ENCODE data around the gene CPD. TPM values are rescaled to one million over a fixed set of nuclear protein-coding genes. Genes with fewer than 3 reads are reported as not detected.

Gene CPD
- total and polyA plus RNA-seq, 2 of the 13 experiments (the other 11 are each of a cell fraction or from before 2014, with no cell fraction given), result 46.1 to 72.3 TPM

GRCh38 chr17:30345527-30346075 lies 33.1 kb upstream of the CPD start (continued):
- TF ChIP-seq, protein P1, sequence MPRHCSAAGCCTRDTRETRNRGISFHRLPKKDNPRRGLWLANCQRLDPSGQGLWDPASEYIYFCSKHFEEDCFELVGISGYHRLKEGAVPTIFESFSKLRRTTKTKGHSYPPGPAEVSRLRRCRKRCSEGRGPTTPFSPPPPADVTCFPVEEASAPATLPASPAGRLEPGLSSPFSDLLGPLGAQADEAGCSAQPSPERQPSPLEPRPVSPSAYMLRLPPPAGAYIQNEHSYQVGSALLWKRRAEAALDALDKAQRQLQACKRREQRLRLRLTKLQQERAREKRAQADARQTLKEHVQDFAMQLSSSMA (CRISPR knock-in tag; IDR thresholded peaks at IDR 0.05), result no peak
- no peak for TF ChIP-seq CCAR2 (optimal IDR thresholded peaks at IDR 0.05; ENCODE audit: low read depth, low read length)
- TF ChIP-seq, protein P2, sequence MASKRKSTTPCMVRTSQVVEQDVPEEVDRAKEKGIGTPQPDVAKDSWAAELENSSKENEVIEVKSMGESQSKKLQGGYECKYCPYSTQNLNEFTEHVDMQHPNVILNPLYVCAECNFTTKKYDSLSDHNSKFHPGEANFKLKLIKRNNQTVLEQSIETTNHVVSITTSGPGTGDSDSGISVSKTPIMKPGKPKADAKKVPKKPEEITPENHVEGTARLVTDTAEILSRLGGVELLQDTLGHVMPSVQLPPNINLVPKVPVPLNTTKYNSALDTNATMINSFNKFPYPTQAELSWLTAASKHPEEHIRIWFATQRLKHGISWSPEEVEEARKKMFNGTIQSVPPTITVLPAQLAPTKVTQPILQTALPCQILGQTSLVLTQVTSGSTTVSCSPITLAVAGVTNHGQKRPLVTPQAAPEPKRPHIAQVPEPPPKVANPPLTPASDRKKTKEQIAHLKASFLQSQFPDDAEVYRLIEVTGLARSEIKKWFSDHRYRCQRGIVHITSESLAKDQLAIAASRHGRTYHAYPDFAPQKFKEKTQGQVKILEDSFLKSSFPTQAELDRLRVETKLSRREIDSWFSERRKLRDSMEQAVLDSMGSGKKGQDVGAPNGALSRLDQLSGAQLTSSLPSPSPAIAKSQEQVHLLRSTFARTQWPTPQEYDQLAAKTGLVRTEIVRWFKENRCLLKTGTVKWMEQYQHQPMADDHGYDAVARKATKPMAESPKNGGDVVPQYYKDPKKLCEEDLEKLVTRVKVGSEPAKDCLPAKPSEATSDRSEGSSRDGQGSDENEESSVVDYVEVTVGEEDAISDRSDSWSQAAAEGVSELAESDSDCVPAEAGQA (IDR thresholded peaks at IDR 0.05; ENCODE audit: low read depth), result no peak
- TF ChIP-seq, protein P2 (CRISPR knock-in tag; IDR thresholded peaks at IDR 0.05; ENCODE audit: borderline replicate concordance), result no peak
- no peak for TF ChIP-seq NFE2L1 (CRISPR knock-in tag; IDR thresholded peaks at IDR 0.05; ENCODE audit: borderline replicate concordance)
- TF ChIP-seq FOSL2 (CRISPR knock-in tag; IDR thresholded peaks at IDR 0.05), result peak; percentile 89
- TF ChIP-seq TBX2 (CRISPR knock-in tag; IDR thresholded peaks at IDR 0.05; ENCODE audit: borderline replicate concordance), result no peak
- TF ChIP-seq POLR2AphosphoS5 (IDR thresholded peaks at IDR 0.05; ENCODE audit: low read depth, low read length), result peak; percentile 89
- no peak for TF ChIP-seq RARG (CRISPR knock-in tag; IDR thresholded peaks at IDR 0.05; ENCODE audit: low read depth)
- no peak for TF ChIP-seq ZNF446 (CRISPR knock-in tag; IDR thresholded peaks at IDR 0.05)
- TF ChIP-seq ZBTB20 (CRISPR knock-in tag; IDR thresholded peaks at IDR 0.05; ENCODE audit: borderline replicate concordance, low read depth), result no peak
- TF ChIP-seq, protein P3, sequence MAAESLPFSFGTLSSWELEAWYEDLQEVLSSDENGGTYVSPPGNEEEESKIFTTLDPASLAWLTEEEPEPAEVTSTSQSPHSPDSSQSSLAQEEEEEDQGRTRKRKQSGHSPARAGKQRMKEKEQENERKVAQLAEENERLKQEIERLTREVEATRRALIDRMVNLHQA (CRISPR knock-in tag; IDR thresholded peaks at IDR 0.05), result no peak
- no peak for TF ChIP-seq U2AF2 (IDR thresholded peaks at IDR 0.05; ENCODE audit: low read depth, low read length)
- TF ChIP-seq MED1 (CRISPR knock-in tag; IDR thresholded peaks at IDR 0.05), result peak; percentile 57
- no peak for TF ChIP-seq ADNP (CRISPR knock-in tag; IDR thresholded peaks at IDR 0.05)
- TF ChIP-seq SUZ12 (IDR thresholded peaks at IDR 0.05; ENCODE audit: low read depth, low read length), result no peak
- TF ChIP-seq ZNF879 (CRISPR knock-in tag; IDR thresholded peaks at IDR 0.05), result no peak
- no peak for TF ChIP-seq PHF21A (CRISPR knock-in tag; IDR thresholded peaks at IDR 0.05)
- TF ChIP-seq ZNF644 (CRISPR knock-in tag; IDR thresholded peaks at IDR 0.05; ENCODE audit: low read depth), result 0 out of 2 replicates have a peak, but pooled peaks have one; percentile 34
- no peak for TF ChIP-seq MAFG (CRISPR knock-in tag; IDR thresholded peaks at IDR 0.05)
- no peak for TF ChIP-seq NR2F2 (IDR thresholded peaks at IDR 0.05; ENCODE audit: borderline replicate concordance, low read depth)
- TF ChIP-seq DNMT1 (CRISPR knock-in tag; IDR thresholded peaks at IDR 0.05), result no peak
- no peak for TF ChIP-seq MXD1 (CRISPR knock-in tag; IDR thresholded peaks at IDR 0.05)
